ENCODE measurements around the gene EPS8.
A peak's percentile ranks its signal among the peaks of the same experiment; 100 is the strongest.
"Not testable (repeated sequence)": the region's sequence is repeated elsewhere in the genome, so short reads cannot be mapped to it uniquely, and the experiment has no call there.

Gene EPS8

DNA sequence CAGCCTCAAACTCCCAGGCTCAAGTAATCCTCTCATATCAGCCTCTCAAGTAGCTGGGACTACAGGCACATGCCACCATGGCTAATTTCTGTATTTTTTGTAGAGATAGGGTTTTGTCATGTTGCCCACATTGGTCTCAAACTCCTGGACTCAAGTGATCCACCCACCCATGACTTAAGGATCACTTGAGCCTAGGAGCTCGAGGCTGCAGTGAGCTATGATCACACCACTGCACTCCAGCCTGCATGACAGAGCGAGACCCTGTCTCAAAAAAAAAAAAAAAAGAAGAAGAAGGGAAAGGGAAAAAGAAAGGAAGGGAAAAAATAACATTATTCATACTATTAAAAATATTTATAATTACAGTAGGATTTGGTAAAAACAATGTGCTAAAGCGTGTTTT is 19.2 kb downstream of the EPS8 start:
- no peaks in the 10 kb centered on the region for H3K9me3 ChIP-seq
- intact Hi-C loops (cut with DNase I; ENCODE audit: low total_unique reads): no loop called here
- no peak for DNase-seq
- TF ChIP-seq, protein P1, sequence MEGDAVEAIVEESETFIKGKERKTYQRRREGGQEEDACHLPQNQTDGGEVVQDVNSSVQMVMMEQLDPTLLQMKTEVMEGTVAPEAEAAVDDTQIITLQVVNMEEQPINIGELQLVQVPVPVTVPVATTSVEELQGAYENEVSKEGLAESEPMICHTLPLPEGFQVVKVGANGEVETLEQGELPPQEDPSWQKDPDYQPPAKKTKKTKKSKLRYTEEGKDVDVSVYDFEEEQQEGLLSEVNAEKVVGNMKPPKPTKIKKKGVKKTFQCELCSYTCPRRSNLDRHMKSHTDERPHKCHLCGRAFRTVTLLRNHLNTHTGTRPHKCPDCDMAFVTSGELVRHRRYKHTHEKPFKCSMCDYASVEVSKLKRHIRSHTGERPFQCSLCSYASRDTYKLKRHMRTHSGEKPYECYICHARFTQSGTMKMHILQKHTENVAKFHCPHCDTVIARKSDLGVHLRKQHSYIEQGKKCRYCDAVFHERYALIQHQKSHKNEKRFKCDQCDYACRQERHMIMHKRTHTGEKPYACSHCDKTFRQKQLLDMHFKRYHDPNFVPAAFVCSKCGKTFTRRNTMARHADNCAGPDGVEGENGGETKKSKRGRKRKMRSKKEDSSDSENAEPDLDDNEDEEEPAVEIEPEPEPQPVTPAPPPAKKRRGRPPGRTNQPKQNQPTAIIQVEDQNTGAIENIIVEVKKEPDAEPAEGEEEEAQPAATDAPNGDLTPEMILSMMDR (IDR thresholded peaks at IDR 0.05): no peak
- no peaks in the 10 kb centered on the region for H3K27me3 ChIP-seq
- H3K4me3 ChIP-seq: no peak overlapping the region
- no peaks in the 10 kb centered on the region for H3K36me3 ChIP-seq
- peaks cover 0 to 91% (median 30%) of the 10 kb centered on the region in 4 donors for H3K4me1 ChIP-seq
- H3K27ac ChIP-seq: peak overlapping the region in 1 of 2 donors; percentile 61

DNA sequence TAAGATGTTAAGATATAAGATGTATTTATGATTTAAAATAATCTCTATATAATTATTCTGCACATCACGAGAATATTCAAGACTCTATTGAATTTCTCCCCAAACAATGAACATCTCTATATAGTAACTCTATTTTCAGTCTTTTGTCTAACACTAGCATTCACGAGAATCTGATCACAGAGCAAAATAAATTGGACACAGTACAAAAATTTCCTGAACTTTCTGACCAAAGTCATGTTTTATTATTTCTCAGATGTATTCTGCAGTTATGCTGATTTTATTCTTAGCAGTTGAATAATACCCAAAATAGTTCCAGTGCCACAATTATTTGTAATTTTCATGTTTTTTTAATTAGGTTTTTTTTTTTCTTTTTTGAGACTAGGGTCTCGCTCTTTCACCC is 19.6 kb downstream of the EPS8 start:
- H3K27me3 ChIP-seq: no peaks in the 10 kb centered on the region
- no peak for DNase-seq
- H3K9me3 ChIP-seq: no peaks in the 10 kb centered on the region
- no peak overlapping the region for H3K4me3 ChIP-seq
- H3K27ac ChIP-seq: peak overlapping the region in 1 of 2 donors; percentile 61
- no peaks in the 10 kb centered on the region for H3K36me3 ChIP-seq
- H3K4me1 ChIP-seq: peaks cover 0 to 91% (median 34%) of the 10 kb centered on the region in 4 donors
- TF ChIP-seq, protein P1 (IDR thresholded peaks at IDR 0.05): no peak
- intact Hi-C loops (cut with DNase I; ENCODE audit: low total_unique reads): no loop called here

GRCh38 chr12:15767301-15767700 is 21.9 kb downstream of the EPS8 start:
- H3K27ac ChIP-seq: peak overlapping the region in 1 of 2 donors; percentile 61
- H3K4me1 ChIP-seq: peaks cover 0 to 94% (median 35%) of the 10 kb centered on the region in 4 donors
- no peak overlapping the region for H3K4me3 ChIP-seq
- no peaks in the 10 kb centered on the region for H3K27me3 ChIP-seq
- no peaks in the 10 kb centered on the region for H3K9me3 ChIP-seq
- TF ChIP-seq, protein P1 (IDR thresholded peaks at IDR 0.05): no peak
- no peak for DNase-seq
- intact Hi-C loops (cut with DNase I; ENCODE audit: low total_unique reads): no loop called here
- no peaks in the 10 kb centered on the region for H3K36me3 ChIP-seq

DNA sequence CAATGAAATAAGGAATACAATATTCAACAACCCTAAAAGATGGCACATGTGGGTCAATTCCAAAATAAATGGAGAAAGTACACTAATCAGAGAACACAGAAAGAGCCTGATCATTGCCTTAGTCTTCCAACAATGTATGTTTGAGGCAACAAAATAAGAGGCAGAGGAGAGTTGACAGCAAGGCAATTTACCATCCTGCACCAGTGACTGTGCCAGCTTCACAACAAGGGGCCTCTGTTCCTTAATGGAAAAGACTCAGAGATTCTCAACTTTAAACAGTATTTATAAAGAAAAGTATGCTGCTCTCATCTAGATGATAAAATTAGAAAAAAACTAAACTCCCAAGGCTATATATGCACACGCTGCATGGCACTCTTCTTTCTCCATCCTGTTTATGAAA is 25.9 kb downstream of the EPS8 start:
- H3K27ac ChIP-seq: no peak overlapping the region
- H3K4me3 ChIP-seq: no peak overlapping the region
- H3K27me3 ChIP-seq: no peaks in the 10 kb centered on the region
- TF ChIP-seq, protein P1 (IDR thresholded peaks at IDR 0.05): no peak
- no peak for DNase-seq
- peaks cover 0 to 3% (median 0%) of the 10 kb centered on the region in 3 donors for H3K9me3 ChIP-seq
- H3K4me1 ChIP-seq: peaks cover 0 to 71% (median 19%) of the 10 kb centered on the region in 4 donors
- intact Hi-C loops (cut with DNase I; ENCODE audit: low total_unique reads): no loop called here
- no peaks in the 10 kb centered on the region for H3K36me3 ChIP-seq

DNA sequence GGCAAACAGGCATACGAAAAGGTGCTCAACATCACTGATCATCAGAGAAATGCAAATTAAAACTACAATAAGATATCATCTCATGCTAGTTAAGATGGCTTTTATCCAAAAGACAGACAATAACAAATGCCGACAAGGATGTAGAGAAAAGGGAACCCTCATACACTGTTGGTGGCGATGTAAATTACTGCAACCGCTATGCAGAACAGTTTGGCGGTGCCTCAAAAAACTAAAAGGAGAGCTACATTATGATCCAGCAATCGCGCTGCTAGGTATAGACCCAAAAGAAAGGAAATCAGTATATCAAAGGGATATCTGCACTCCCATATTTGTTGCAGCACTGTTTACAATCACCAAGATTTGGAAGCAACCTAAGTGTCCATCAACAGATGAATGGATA is 27.0 kb downstream of the EPS8 start:
- H3K36me3 ChIP-seq; intact Hi-C loops (cut with DNase I; ENCODE audit: low total_unique reads): not testable (repeated sequence)

DNA sequence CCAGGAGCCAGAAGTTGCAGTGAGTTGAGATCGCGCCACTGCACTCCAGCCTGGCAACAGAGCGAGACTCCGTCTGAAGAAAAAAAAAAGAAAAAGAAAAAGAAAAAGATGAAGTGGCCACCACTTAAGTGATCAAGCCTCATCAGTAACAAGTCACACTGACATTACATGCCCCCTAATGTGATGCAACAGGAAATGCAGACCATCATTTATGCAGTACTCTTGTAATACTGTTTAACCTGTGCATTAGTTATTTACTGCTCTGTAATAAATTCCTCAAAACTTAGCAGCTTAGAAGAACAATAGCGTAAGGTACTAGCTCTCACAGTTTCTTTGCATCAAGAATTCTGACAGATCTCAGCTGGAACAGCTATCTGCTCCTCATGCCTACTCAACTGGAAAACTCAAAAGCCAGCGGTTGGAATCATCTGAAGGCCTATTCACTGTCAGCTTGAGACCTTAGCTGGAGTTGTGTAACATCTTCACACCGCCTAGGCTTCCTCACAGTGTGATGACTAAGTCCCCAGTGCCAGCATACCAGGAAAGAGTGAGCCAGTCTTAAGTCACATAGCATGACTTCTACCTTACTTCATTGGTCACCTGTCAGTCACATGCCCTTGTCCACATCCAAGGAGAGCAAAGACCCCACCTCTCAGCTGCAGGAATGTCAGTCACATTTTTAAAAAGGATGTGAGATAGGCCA is 31.5 kb downstream of the EPS8 start:
- TF ChIP-seq, protein P1 (IDR thresholded peaks at IDR 0.05): no peak
- H3K27ac ChIP-seq: no peak overlapping the region
- DNase-seq: peak in 1 of 2 donors; percentile 30
- H3K4me3 ChIP-seq: no peak overlapping the region
- H3K36me3 ChIP-seq: no peaks in the 10 kb centered on the region
- H3K9me3 ChIP-seq: peaks cover 0 to 3% (median 0%) of the 10 kb centered on the region in 3 donors
- H3K4me1 ChIP-seq: peaks cover 0 to 77% (median 29%) of the 10 kb centered on the region in 4 donors
- no peaks in the 10 kb centered on the region for H3K27me3 ChIP-seq
- intact Hi-C loops (cut with DNase I; ENCODE audit: low total_unique reads): no loop called here

More for the DNA sequence above, 27.0 kb downstream of the EPS8 start:
- H3K9me3 ChIP-seq, H3K27ac ChIP-seq, DNase-seq, H3K4me3 ChIP-seq, H3K27me3 ChIP-seq: not testable (repeated sequence)
- peaks cover 0 to 71% (median 16%) of the 10 kb centered on the region in 4 donors for H3K4me1 ChIP-seq
